ENCODE data around the gene TMEM140. TPM values are rescaled to one million over a fixed set of nuclear protein-coding genes. Genes with fewer than 3 reads are reported as not detected.
A peak's percentile ranks its signal among the peaks of the same experiment; 100 is the strongest.

TMEM140 gene
- total and polyA plus RNA-seq, 2 of the 13 experiments (the other 11 are each of a cell fraction or from before 2014, with no cell fraction given), result 9.2 to 21.7 TPM

- TF ChIP-seq NCOA1 (CRISPR knock-in tag; IDR thresholded peaks at IDR 0.05), result peak; percentile 67; the same call in 1 of the 2 replicates
- TF ChIP-seq MIXL1 (CRISPR knock-in tag; IDR thresholded peaks at IDR 0.05), result peak; percentile 58; the same call in 1 of the 2 replicates
- peak; percentile 77 for TF ChIP-seq MAZ (IDR thresholded peaks at IDR 0.05; ENCODE audit: borderline replicate concordance, low read depth, low read length)
- TF ChIP-seq MAZ (CRISPR knock-in tag; IDR thresholded peaks at IDR 0.05; ENCODE audit: low read depth), result peak; percentile 77
- TF ChIP-seq ATF4 (CRISPR knock-in tag; IDR thresholded peaks at IDR 0.05), result peak in 1 of 2 experiments; percentile 66; a peak in 2 of 4 replicates
- 0 out of 2 replicates have a peak, but pooled peaks have one; percentile 31 for TF ChIP-seq NFKBIZ (CRISPR knock-in tag; IDR thresholded peaks at IDR 0.05)
- TF ChIP-seq ZNF274 (CRISPR knock-in tag; IDR thresholded peaks at IDR 0.05), result peak; percentile 89
- TF ChIP-seq KAT2B (IDR thresholded peaks at IDR 0.05; ENCODE audit: borderline replicate concordance, low read depth, low read length), result no peak
- peak; percentile 89; the same call in 1 of the 2 replicates for TF ChIP-seq MTF2 (CRISPR knock-in tag; IDR thresholded peaks at IDR 0.05; ENCODE audit: borderline replicate concordance)
- TF ChIP-seq RFXAP (CRISPR knock-in tag; IDR thresholded peaks at IDR 0.05; ENCODE audit: borderline replicate concordance), result peak; percentile 79; the same call in 1 of the 2 replicates
- 0 out of 2 replicates have a peak, but pooled peaks have one; percentile 25 for TF ChIP-seq ZFAT (CRISPR knock-in tag; conservative IDR thresholded peaks at IDR 0.05)
- 0 out of 2 replicates have a peak, but pooled peaks have one; percentile 10 for TF ChIP-seq MNT (IDR thresholded peaks at IDR 0.05)
- peak; percentile 80; the same call in 1 of the 2 replicates for TF ChIP-seq YEATS4 (CRISPR knock-in tag; IDR thresholded peaks at IDR 0.05; ENCODE audit: borderline replicate concordance)
- TF ChIP-seq SETDB1 (CRISPR knock-in tag; IDR thresholded peaks at IDR 0.05; ENCODE audit: borderline replicate concordance), result no peak
- TF ChIP-seq ZNF879 (CRISPR knock-in tag; IDR thresholded peaks at IDR 0.05), result peak; percentile 89
- peak; percentile 86 for TF ChIP-seq HNF4A (CRISPR knock-in tag; IDR thresholded peaks at IDR 0.05)
- 0 out of 2 replicates have a peak, but pooled peaks have one; percentile 22 for TF ChIP-seq ATF3 (CRISPR knock-in tag; IDR thresholded peaks at IDR 0.05)
- peak; percentile 30; the same call in 1 of the 2 replicates for TF ChIP-seq ESRRA (CRISPR knock-in tag; IDR thresholded peaks at IDR 0.05; ENCODE audit: low read depth)
- TF ChIP-seq MYNN (CRISPR knock-in tag; IDR thresholded peaks at IDR 0.05; ENCODE audit: low read depth), result 0 out of 2 replicates have a peak, but pooled peaks have one; percentile 44
- TF ChIP-seq CENPBD1 (CRISPR knock-in tag; IDR thresholded peaks at IDR 0.05; ENCODE audit: borderline replicate concordance, low read depth), result no peak
- peak; percentile 79 for TF ChIP-seq KMT2B (CRISPR knock-in tag; IDR thresholded peaks at IDR 0.05)
- TF ChIP-seq HNRNPLL (IDR thresholded peaks at IDR 0.05; ENCODE audit: low read depth, low read length, poor library complexity, severe bottlenecking), result peak; percentile 68
- TF ChIP-seq ZNF782 (CRISPR knock-in tag; IDR thresholded peaks at IDR 0.05; ENCODE audit: borderline replicate concordance), result peak; percentile 91; the same call in 1 of the 2 replicates
- 0 out of 2 replicates have a peak, but pooled peaks have one; percentile 35 for TF ChIP-seq IRX3 (CRISPR knock-in tag; IDR thresholded peaks at IDR 0.05; ENCODE audit: borderline replicate concordance, low read depth)
- no peak; the same call in 1 of the 2 replicates for TF ChIP-seq ZSCAN21 (CRISPR knock-in tag; IDR thresholded peaks at IDR 0.05; ENCODE audit: borderline replicate concordance)
- TF ChIP-seq MXD4 (CRISPR knock-in tag; IDR thresholded peaks at IDR 0.05), result peak; percentile 55
- no peak for TF ChIP-seq TGIF2 (CRISPR knock-in tag; IDR thresholded peaks at IDR 0.05)
- no peak for TF ChIP-seq PTBP1 (IDR thresholded peaks at IDR 0.05; ENCODE audit: low read depth, low read length, poor library complexity, severe bottlenecking)
These were observed 22.6 kb downstream of the TMEM140 start, which contains the start of gene CYREN (continued) for GRCh38 chr7:135170274-135170997.
